KOPT-K1 (cell line): ENCODE data around the gene RASSF7.

Experiments
- H3K27ac ChIP-seq: fragments of 200-600 bp; sonication (generic); 2 replicates; pipeline ENCODE4 v1.5.1; 2016; ENCODE audit warnings: antibody characterized with exemption, mild to moderate bottlenecking, low read depth, low read length; ENCODE audit not compliant: poor library complexity, severe bottlenecking
- H3K36me3 ChIP-seq: fragments of 200-600 bp; sonication (generic); 2 replicates; pipeline ENCODE4 v1.5.1; 2017; ENCODE audit warnings: antibody characterized with exemption, mild to moderate bottlenecking, low read length, moderate library complexity; ENCODE audit not compliant: insufficient read depth
- H3K9me3 ChIP-seq: fragments of 200-600 bp; sonication (generic); 2 replicates; pipeline ENCODE4 v1.5.1; 2017; ENCODE audit warnings: antibody characterized with exemption, low read length, mild to moderate bottlenecking; ENCODE audit not compliant: insufficient read depth, poor library complexity, severe bottlenecking

The RASSF7 gene

GRCh38 chr11:610146-610801 lies 49.5 kb downstream of the RASSF7 start:
- H3K27ac ChIP-seq: no peak overlapping the region
- no peaks in the 10 kb centered on the region for H3K9me3 ChIP-seq
- peaks cover 87% of the 10 kb centered on the region for H3K36me3 ChIP-seq

- Histone ChIP-seq H3K36me3 (peaks cover 77% of the 10 kb centered on the region), H3K27ac (no peak overlapping the region), H3K9me3 (no peaks in the 10 kb centered on the region)
These were observed 50.5 kb downstream of the RASSF7 start for GRCh38 chr11:611001-611996.

GRCh38 chr11:612201-612960 lies 51.6 kb downstream of the RASSF7 start:
- Histone ChIP-seq H3K9me3 (no peaks in the 10 kb centered on the region), H3K27ac (no peak overlapping the region), H3K36me3 (peaks cover 69% of the 10 kb centered on the region)

- peaks cover 69% of the 10 kb centered on the region for H3K36me3 ChIP-seq
These were observed 52.2 kb downstream of the RASSF7 start for GRCh38 chr11:612961-613300.

GRCh38 chr11:613369-613968 lies 52.7 kb downstream of the RASSF7 start:
- H3K36me3 ChIP-seq: peaks cover 69% of the 10 kb centered on the region
- no peak overlapping the region for H3K27ac ChIP-seq
- no peaks in the 10 kb centered on the region for H3K9me3 ChIP-seq

More at GRCh38 chr11:612961-613300, 52.2 kb downstream of the RASSF7 start:
- Histone ChIP-seq H3K9me3 (no peaks in the 10 kb centered on the region), H3K27ac (no peak overlapping the region)
